ENCODE results near the gene PLCL2.
A peak's percentile ranks its signal among the peaks of the same experiment; 100 is the strongest.
"Not testable (repeated sequence)": the region's sequence is repeated elsewhere in the genome, so short reads cannot be mapped to it uniquely, and the experiment has no call there.

PLCL2 gene

GRCh38 chr3:16979769-16980515 is 95.2 kb downstream of the PLCL2 start:
- peak; percentile 8 for DNase-seq

GRCh38 chr3:16980526-16980925 is 95.8 kb downstream of the PLCL2 start:
- DNase-seq, result not testable (repeated sequence)

GRCh38 chr3:16982460-16982859 is 97.7 kb downstream of the PLCL2 start:
- no peak for DNase-seq

- DNase-seq, result no peak
Observed at GRCh38 chr3:16985608-16986007, 100.9 kb downstream of the PLCL2 start.

GRCh38 chr3:16987141-16987540 is 102.4 kb downstream of the PLCL2 start:
- no peak for DNase-seq

- no peak for DNase-seq
Observed at GRCh38 chr3:16990163-16990562, 105.4 kb downstream of the PLCL2 start.

- no peak for DNase-seq
Observed at GRCh38 chr3:16992198-16992597, 107.4 kb downstream of the PLCL2 start.

- no peak for DNase-seq
Observed at GRCh38 chr3:16993227-16993626, 108.5 kb downstream of the PLCL2 start.

GRCh38 chr3:16994854-16995525 is 110.2 kb downstream of the PLCL2 start:
- DNase-seq, result no peak

- DNase-seq, result no peak
Observed at GRCh38 chr3:16995601-16996000, 110.8 kb downstream of the PLCL2 start.

GRCh38 chr3:16998236-16998923 is 113.6 kb downstream of the PLCL2 start:
- DNase-seq, result no peak

GRCh38 chr3:16999161-16999560 is 114.4 kb downstream of the PLCL2 start:
- DNase-seq, result no peak

- no peak for DNase-seq
Observed at GRCh38 chr3:16999871-17000270, 115.1 kb downstream of the PLCL2 start.

GRCh38 chr3:17003457-17003856 is 118.7 kb downstream of the PLCL2 start:
- no peak for DNase-seq

GRCh38 chr3:17006132-17006852 is 121.5 kb downstream of the PLCL2 start:
- no peak for DNase-seq

GRCh38 chr3:17007284-17007683 is 122.5 kb downstream of the PLCL2 start:
- DNase-seq, result no peak

GRCh38 chr3:17009826-17010225 is 125.1 kb downstream of the PLCL2 start:
- no peak for DNase-seq

- no peak for DNase-seq
Observed at GRCh38 chr3:17011728-17012338, 127.1 kb downstream of the PLCL2 start.

GRCh38 chr3:17013050-17013449 is 128.3 kb downstream of the PLCL2 start:
- DNase-seq, result no peak

- DNase-seq, result no peak
Observed at GRCh38 chr3:17013571-17013970, 128.8 kb downstream of the PLCL2 start.

GRCh38 chr3:17014284-17014683 is 129.5 kb downstream of the PLCL2 start:
- DNase-seq, result no peak

GRCh38 chr3:17014709-17015108 is 130.0 kb downstream of the PLCL2 start:
- no peak for DNase-seq

GRCh38 chr3:17021614-17022013 is 136.9 kb downstream of the PLCL2 start:
- no peak for DNase-seq

Data from activated gamma-delta T cell (primary cell).